Right renal cortex interstitium (tissue), 3 donors: Measurements from ENCODE around the gene NTMT1. TPM values are rescaled to one million over a fixed set of nuclear protein-coding genes. Genes with fewer than 3 reads are reported as not detected.

Experiments used
- DNase-seq, 3 donors: peaks; one replicate each; pipeline ENCODE4 v3.0.0-alpha.2; 2013; ENCODE audit warnings: low read depth in 3 of 3, low spot score in 2 of 3
- polyA plus RNA-seq, 3 donors: library from polyadenylated mRNA; unstranded; fragments of 120-200 nt; gene quantifications; one replicate each; pipeline ENCODE4 v1.2.1, GENCODE V29; 2013; ENCODE audit not compliant: insufficient read length in 3 of 3

The NTMT1 gene
- polyA plus RNA-seq, 3 donors: 32.0 to 35.3 (median 32.5) TPM

DNA sequence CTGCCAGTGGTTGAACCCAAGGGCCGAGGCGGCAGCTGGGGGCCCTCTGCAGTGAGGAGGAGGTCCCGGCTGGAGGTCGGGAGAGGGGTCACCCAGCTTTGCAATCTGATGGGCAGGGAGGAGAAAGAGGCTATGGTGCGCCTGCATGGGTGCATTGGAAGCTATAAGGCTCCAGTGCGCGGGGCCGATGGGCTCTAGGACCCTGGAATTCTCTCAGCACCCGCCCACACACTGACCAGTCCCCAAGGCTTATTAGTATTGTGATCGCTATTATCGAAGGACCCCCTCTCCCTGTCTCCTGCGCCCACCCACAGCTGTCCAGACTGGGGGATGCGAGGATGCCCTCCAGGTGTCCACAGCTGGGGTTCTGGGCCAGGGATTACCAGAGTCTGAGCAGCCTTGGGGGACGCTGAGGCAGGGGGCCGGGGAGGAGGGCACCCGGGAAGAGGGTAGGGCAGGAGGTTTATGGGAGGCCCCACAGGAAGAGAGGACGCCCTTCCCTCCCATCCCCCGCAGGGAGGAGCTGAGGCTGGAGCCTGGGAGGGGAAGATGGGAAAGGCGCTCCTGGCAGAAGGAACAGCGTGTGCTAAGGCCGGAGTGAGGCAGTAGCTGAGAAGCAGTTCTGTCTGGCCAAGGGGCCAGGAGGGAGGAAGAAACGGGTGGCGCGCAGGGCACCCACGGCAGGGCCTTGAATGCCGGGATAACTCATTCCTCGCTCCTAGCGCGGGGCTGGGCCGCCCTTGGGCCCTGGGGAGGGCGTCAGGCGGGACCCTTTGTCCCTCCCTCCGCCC, 29.2 kb upstream of the NTMT1 start:
- DNase-seq: no peak

DNA sequence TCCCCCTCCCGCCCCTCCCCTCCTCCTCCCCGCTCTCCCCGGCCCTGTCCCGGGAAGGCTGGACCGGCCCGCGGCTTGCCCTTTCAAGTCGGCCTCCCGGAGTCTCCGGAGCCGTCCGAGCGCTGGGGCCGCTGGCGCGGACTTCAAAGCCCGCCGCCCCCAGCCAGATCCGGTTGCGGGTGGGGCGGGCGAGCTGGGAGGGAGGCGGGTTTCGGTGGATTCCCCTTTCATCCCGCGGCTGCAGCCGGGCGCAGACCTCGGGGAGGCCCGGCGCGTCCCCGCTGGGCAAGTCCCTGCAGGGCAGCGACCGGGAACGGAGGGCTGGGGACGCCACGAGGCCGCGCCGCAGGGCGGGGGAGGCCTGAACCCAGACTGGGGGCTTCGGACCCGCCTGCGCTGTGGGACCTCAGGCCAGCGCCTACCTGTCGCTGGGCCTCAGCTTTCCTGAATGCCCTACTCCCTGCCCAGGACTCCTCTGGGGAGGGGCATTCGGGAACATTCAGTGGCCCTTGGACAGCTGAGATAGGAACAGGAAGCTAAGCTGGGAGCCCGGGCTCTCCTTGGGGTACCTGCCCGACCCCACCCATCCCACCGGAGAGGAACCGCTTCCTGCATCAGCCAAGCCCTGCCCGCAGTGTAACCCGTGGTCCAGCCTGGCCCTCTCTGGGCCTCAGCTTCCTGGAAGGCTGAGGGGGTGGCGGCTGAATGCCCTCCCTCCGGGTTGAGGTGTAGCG, 28.4 kb upstream of the NTMT1 start:
- DNase-seq: no peak

DNA sequence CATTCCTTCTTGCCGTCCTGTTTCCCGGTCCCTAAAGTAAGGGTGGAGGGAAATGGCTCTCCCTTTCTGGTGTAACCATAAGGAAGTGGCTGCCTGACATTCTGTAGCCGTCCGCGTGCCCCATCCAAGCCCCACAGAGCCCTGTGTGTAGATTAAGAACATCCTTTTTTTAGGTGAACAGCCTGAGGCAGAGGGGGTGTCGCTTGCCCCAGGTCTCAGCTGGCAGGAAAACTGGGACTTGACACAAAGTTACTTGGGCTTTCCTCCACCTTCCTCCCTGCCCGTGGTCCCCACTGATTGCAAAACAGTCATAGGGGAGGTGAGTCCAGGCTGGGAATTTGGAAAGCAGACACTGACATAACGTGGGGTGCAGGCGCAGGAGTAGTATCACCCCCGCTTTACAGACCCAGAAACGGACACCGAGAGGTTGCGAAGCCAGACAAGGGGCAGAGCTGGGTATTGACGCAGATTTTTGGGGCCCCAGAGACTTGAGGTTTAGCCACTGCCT, 27.8 kb upstream of the NTMT1 start:
- DNase-seq: no peak

DNA sequence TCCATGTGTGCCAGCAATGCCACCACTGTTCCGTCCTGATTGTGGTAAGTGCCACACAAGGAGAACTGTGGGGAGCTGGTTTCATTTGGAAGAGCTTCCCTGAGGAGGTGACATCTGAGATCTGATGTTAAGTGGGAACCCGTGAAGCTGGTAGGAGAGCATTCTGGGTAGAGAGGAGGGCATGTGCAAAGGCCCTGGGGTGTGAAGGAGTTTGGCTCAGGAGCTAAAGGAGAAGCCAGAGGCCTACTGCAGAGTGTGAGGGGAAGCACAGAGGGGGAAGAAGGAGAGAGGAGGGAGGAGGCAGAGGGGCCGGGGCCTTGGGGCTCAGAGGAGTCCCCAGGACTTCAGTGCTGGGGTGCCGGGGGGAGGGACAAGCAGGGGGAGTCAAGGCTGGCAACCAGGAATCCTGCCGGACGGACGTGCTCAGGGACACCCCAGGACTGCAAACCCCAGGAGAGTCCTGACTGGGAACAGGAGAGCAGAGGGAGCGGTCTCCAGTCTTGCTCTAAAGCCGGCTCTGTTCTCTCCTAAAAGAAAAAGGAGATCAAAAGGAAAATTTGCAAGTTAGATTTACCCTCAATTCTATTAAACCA, 24.8 kb upstream of the NTMT1 start:
- DNase-seq: no peak

DNA sequence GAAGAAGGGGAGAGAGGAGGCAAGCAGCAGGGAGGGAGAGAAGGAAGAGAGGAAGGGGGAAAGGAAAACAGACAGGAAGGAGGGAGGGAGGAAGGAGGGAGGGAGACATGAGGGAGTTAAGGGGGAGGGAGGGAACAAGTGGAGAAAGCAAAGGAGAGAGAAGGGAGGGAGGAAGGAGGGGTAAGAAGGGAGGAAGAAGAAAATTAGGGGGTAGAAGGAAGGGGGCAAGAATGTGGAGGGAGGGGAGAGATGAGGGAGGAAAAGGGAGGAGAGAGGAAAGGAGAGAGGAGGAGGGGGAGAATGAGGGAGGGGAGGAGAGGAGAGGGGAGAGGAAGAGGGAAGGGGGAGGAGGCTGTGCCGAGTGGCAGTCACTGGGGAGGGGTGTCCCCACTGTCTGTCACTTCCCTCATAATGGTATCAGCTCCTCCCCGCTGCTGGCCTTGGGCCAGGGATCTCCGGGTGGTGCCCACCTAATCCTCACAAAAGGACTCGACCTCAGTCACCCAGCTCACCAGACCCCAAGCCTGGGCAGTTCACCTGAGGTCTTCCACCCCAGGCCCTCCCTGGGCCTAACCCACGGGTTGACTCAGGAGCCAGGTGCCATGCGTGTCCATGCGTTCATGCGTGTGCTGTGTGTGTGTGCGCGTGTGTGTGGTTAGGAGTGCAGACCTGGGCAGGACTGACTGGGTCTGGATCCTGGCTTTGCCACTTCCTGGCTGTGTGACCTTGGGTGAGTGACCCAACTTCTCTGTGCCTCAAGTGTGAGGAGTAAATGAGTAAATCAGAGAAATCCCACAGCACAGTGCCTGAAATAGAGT, 23.2 kb upstream of the NTMT1 start:
- no peak for DNase-seq

DNA sequence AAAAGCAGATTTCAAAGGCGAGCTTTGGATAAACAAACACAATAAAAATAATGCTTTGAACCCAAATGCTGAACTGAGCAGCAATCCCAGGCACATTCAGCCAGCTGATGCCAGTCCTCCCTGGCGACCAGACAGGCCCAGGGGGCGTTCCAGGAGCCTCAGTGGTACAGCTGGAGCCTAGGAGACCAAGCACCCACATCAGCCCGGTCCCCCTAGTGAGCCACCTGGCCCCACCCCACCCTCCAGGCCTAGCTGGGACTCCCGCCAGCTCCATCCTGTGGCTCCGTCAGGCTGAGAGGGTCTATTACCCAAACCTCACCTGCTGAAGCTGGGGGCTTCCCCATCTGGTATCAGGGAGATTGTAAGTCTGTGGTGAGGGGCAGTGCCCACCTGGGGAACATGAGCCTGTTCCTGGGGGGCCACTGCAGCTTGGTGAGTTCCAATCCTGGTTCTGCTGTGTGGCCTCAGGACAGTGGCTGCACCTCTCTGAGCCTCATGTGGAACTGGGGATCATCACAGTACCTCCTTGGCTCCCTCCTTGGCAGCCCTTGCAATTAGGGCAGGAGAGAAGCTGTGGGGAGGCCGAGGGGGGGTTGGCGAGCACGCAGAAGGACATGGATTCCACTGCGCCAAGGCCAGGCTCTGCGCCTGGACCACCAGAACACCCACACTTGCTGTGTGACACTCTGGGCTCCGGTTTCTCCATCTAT, 21.8 kb upstream of the NTMT1 start:
- no peak for DNase-seq

DNA sequence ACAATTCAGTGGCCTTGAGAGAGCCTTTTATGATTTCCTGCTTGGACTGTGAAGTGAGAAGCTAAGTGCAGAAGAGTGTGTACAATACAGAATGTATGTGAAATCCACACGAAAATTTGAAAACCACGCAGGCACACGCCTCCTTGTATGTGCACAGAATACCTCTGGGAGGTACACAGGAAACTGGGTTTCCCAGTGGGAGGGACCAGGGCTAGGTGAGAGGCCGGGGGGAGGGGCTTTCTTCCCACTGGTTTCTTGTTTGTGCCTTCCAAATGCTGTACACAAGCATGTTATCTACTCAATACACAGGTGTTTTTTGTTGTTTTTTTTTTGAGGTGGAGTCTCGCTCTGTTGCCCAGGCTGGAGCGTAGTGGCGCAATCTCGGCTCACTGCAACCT, 21.2 kb upstream of the NTMT1 start:
- no peak for DNase-seq

DNA sequence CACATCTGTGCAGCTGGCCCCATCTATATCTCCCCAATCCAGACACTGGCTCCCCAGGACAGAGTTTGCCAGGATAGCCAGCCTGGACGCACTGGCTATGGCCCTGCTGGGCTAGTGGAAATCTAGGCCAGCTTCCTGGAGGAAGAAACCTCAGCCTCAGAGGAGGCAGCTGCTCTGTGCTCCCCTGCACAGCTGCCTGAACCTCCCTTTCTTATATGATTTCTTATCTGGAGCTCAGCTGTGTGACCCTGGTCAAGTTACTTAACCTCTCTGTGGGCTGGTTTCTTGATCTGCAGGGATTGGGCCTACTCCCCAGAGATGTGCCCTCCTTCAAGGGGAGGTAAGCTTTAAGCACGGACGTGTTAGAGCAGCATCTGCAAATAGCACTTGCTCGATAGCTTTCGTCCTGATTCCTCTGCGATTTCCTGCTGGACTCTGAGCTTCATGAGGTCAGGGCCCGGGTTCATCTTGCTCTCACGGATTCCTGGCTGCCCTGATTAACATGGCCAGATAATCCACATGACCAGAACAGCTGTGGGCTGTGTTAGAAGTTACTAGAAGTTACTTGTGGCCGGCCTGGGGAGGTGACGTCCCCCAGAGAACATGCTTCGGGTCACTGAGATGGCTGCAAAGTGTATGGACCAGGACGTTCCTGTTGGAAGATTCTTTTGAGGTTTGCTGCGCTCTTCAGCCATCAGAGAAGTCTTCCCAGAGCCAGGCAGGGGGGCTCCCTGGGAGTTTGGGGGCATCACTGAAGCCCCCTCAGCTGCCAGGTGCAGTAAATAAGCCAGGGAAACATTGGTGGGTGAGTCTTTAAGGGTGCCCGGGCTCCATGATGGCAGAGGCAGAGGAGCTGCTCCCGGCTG, 19.6 kb upstream of the NTMT1 start:
- no peak for DNase-seq

DNA sequence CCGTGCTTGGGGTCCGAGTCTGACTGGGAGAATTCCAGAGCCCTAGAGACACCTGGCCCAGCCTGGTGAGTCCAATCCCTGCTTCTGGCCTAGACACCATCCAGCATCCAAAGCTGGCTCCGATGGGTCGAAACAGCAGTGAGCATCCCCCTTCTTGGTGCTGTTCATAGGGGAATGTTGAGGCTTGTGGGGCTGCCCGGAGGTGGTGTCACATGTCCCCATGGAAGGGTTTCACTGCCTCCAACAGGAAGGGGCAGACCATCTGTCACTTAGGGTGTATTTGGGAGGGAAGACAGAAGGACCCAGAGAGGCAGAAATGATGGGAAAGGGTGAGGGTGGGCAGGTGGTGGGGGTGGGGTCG, 19.0 kb upstream of the NTMT1 start:
- no peak for DNase-seq

DNA sequence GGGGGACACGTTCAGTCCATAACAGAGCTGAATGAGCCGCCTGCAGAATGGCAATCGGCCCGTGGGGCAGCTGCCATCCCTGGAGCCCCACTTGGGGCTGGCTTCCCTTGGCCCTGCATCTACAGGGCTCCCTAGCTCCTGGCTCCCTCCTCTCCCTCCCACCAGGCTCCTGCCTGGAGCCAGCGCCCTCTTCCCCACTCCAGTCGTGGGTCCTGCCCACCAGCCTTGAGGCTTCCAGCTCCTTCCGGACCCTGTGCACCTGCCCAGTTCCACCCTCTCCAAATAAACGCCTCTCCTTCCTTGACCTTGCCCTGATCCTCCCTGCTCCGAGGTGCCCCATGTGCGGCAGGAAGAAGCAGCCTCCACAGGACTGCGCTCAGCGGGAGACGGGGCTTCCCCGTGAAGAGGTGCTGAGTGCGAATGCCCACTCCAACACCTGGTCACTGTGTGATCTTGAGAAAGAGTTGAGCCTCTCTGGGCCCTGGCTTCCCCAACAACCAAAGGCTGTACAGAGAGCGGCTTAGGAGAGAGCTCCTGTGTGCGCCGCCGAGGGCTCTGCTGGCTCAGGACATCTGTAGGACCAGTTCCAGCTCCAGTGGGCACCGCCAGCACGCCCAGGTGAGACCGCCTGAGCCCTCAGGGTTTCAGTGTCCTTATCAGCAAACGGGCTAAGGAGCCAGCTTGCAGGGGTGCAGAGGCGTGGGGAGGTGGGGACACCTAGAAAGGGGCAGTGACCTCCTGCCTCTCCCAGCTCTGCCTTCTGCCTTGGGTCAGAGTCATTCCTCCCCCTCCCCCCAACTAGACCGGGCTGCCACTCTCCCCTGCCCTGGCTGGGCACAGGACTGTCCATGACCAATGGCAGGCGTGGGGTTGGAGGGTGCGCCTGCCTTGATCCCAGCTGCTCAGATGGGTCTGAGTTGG, 17.1 kb upstream of the NTMT1 start:
- DNase-seq: no peak

DNA sequence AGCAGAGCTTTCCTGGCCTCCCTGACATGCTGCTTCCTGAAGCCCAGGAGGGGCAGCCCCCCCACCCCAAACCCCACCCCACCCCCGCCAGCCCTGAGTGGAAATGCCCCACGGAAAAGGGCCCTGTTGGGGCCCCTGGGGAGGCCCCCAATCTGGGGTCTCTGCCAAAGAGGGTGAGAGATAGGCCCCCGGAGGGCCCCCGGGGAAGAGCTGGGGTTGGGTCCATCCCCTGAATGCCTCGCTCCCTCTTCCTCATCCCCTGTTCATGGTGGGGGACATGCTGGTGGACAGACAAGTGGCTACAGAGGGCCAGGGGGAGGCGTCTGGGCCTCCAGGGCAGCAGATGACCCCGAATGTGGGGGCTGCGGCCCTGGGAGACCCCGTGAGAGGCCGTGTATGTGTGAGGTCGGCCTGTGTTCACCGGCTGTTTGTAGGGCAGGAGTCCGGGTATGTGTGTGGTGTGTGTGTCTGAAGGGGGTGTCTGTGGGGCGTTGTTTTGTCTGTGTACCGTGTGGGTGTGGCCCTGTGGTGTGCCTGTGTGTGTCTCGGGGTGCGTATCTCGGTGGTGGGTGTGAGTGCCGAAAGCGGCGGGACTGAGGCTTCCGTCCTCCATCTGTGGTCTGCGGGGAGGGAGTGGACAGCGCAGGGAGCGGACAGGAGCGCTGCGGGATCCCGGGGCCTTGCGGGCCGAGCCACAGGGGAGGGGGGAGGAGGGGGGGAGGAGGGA, 16.3 kb upstream of the NTMT1 start:
- no peak for DNase-seq

DNA sequence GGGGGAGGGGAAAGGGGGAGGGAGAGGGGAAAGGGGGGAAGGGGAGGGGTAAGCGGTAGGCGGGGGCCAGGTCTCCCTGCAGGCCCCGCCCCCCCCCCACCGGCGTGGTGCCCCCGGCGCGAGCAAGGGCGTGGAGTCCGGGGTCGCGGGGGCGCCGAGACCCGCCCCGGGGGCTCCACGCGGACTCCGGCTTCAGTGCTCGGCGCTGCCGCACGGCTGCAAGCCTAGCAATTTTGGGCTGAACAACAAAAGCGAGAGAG, 15.8 kb upstream of the NTMT1 start:
- DNase-seq: no peak

DNA sequence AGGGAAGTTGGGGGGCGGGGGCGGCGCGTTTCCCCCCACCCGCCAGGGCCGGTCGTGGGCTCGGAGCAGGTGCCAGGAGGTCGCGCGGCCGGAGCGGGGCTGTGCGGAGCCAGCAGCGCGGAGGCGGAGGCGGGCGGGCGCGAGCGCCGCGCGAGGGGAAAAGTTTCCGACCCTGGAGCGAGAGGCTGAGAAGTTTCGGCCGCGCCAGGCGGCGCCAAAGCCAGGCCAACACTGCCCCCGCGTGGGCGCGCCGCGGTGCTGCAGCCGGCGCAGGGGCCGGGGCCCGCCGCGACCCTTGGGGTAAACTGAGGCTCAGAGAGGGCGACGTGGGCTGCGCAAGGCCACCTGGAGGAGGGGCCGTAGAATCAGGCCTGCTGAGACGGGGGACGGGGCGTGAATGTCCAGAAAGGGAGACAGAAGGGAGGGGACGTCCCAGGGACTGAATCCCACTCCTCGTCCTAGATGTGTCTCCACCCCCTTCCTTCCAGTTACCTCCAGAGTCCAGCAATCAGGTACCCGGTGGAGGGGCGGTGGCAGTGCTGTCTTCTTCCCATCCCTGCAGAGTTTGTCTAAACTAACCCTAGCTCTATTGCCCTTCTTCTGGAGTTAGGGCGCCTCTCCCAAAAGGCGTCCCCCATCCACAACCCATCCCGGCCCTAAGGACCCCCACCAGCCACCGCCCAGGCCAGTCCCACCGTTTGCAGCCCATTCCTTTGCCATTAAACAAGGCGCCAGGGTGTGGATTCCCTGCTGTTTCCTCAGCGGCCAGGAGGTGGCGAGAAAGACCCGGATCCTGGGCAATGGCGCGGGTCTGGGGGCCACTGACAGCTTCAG, 15.3 kb upstream of the NTMT1 start:
- DNase-seq: no peak

DNA sequence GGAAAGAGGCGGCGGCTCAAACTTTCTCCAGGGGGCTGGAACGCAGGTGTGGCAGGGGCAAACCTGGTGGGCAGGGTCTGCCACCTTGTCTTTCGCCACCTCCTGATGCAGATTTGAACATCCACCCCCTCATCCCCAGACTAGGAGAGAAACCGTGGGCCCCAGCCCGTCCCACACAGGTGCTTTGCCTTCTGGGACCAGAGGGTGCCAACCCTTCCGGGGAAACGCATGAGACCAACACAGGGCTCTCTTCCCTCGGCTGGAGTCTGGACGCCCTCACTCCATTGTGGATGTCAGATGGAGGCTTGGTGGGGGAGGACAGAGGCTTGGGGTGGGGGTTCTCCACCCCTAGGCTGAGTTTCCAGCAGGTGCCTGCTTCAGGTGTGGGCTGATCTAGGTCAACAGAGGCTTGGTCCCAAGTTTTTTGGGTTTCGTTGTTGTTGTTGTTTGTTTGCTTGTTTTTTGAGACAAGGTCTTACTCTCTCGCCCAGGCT, 14.6 kb upstream of the NTMT1 start:
- DNase-seq: no peak

DNA sequence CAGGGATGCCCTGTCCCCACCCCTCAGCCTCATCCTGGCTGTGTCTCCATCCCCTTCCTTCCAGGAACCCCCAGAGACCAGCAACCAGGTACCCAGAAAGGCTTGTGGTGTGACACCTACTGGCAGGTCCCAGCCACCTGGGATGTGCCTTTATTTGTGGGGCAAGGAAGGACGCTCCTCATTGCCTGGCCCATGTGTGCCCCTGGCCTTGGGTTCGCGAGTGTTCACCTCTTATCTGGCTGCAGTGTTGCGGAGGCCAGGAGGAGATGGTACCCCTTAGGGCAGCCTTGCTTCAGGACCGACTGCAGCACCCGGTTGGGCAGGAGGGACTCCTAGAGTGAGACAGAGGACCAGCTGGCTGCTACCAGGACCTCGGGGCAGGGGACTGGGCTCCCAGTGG, 13.8 kb upstream of the NTMT1 start:
- DNase-seq: no peak

DNA sequence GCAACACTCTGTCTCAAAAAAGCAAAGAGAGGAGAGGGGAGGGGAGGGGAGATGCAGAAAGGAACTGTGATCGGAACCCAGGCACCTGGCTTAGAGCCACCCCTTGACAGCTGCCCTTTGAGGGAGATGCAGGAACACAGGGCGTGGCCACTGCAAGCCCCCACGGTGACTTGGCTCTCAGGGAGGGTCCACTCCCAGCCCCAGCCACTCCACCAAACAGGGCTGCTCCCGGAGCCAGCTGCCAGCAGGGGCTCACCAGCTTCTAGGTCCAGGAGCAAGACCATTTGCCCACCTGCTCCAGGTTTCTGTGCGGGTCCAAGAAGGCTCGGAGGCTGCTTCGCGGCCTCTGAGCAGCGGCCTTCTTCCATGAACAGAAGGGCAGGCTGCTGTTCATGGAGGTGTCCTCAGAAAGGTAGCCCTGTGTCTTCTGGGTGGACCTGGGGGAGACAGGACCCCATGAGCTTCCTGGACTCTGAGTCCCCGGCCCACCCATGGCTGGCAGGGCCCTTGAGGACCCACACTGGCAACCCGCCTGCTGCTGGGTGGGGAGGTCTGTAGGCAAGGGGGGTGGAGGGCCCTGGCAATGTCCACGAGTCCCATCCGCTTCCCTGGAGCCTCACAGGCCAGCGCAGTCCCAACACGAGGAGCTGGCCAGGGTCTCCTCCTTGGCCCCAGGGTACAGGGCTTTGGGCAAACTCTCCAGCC, 13.0 kb upstream of the NTMT1 start:
- DNase-seq: no peak
